HEK293 (cell line): ENCODE data around the gene GALNS.

ENCODE experiments used
- GLI2 ChIP-seq: fragments of 450-650 bp; formaldehyde crosslinking; IDR thresholded peaks from 2 replicates; pipeline ENCODE4; 2017; ENCODE audit warnings: missing biosample characterization, missing genetic modification characterization, low read depth, borderline replicate concordance
- GLIS1 ChIP-seq: fragments of 450-650 bp; formaldehyde crosslinking; IDR thresholded peaks from 2 replicates; pipeline ENCODE4 v1.5.1; 2016; ENCODE audit warnings: missing biosample characterization, missing genetic modification characterization
- MEIS1 ChIP-seq: sonication (generic); formaldehyde crosslinking; IDR thresholded peaks from 2 replicates; pipeline ENCODE4 v1.8.1; 2022; ENCODE audit warnings: missing genetic modification reagents, mild to moderate bottlenecking, borderline replicate concordance
- MYNN ChIP-seq: fragments of 450-650 bp; formaldehyde crosslinking; IDR thresholded peaks from 2 replicates; pipeline ENCODE4 v1.5.1; 2016; ENCODE audit warnings: missing biosample characterization, missing genetic modification characterization, borderline replicate concordance
- MZF1 ChIP-seq: fragments of 450-650 bp; formaldehyde crosslinking; IDR thresholded peaks from 2 replicates; pipeline ENCODE4 v1.5.1; 2017; ENCODE audit warnings: missing biosample characterization, missing genetic modification characterization, borderline replicate concordance
- ZBTB7A ChIP-seq: fragments of 450-650 bp; formaldehyde crosslinking; IDR thresholded peaks from 2 replicates; pipeline ENCODE4 v1.5.1; 2016; ENCODE audit warnings: low read depth, missing biosample characterization, missing genetic modification characterization
- ZFP37 ChIP-seq: fragments of 450-650 bp; formaldehyde crosslinking; IDR thresholded peaks from 2 replicates; pipeline ENCODE4 v1.5.1; 2016; ENCODE audit warnings: missing biosample characterization, missing genetic modification characterization
- ZNF10 ChIP-seq: fragments of 450-650 bp; formaldehyde crosslinking; IDR thresholded peaks from 2 replicates; pipeline ENCODE4 v1.5.1; 2017; ENCODE audit warnings: missing biosample characterization, missing genetic modification characterization
- ZNF2 ChIP-seq: fragments of 450-650 bp; formaldehyde crosslinking; IDR thresholded peaks from 2 replicates; pipeline ENCODE4 v1.5.1; 2016; ENCODE audit warnings: missing biosample characterization, missing genetic modification characterization
- ZNF214 ChIP-seq: fragments of 450-650 bp; formaldehyde crosslinking; IDR thresholded peaks from 2 replicates; pipeline ENCODE4 v1.5.1; 2017; ENCODE audit warnings: missing biosample characterization, mild to moderate bottlenecking, missing genetic modification characterization, borderline replicate concordance
- ZNF248 ChIP-seq: fragments of 450-650 bp; formaldehyde crosslinking; IDR thresholded peaks from 2 replicates; pipeline ENCODE4 v1.5.1; 2017; ENCODE audit warnings: missing biosample characterization, missing genetic modification characterization
- ZNF302 ChIP-seq: fragments of 450-650 bp; formaldehyde crosslinking; IDR thresholded peaks from 2 replicates; pipeline ENCODE4 v1.5.1; 2016; ENCODE audit warnings: missing biosample characterization, missing genetic modification characterization, low read depth
- ZNF548 ChIP-seq: fragments of 450-650 bp; formaldehyde crosslinking; IDR thresholded peaks from 2 replicates; pipeline ENCODE4 v1.5.1; 2016; ENCODE audit warnings: missing biosample characterization, missing genetic modification characterization
- ZNF571 ChIP-seq: fragments of 450-650 bp; formaldehyde crosslinking; IDR thresholded peaks from 2 replicates; pipeline ENCODE4 v1.5.0; 2017; ENCODE audit warnings: missing biosample characterization, missing genetic modification characterization
- ZNF629 ChIP-seq: fragments of 450-650 bp; formaldehyde crosslinking; IDR thresholded peaks from 2 replicates; pipeline ENCODE4 v1.5.1; 2017; ENCODE audit warnings: missing biosample characterization, missing genetic modification characterization
- ZNF660 ChIP-seq: fragments of 450-650 bp; IDR thresholded peaks from 2 replicates; pipeline ENCODE4 v1.5.1; 2018; ENCODE audit warnings: missing biosample characterization, mild to moderate bottlenecking, missing genetic modification characterization
- ZNF837 ChIP-seq: fragments of 450-650 bp; formaldehyde crosslinking; IDR thresholded peaks from 2 replicates; pipeline ENCODE4 v1.5.1; 2016; ENCODE audit warnings: missing biosample characterization, missing genetic modification characterization
- ZSCAN30 ChIP-seq: fragments of 450-650 bp; IDR thresholded peaks from 2 replicates; pipeline ENCODE4 v1.5.1; 2018; ENCODE audit warnings: missing biosample characterization, mild to moderate bottlenecking, missing genetic modification characterization, moderate library complexity
- ZXDB ChIP-seq: fragments of 450-650 bp; formaldehyde crosslinking; IDR thresholded peaks from 2 replicates; pipeline ENCODE4 v1.5.1; 2016; ENCODE audit warnings: missing biosample characterization, missing genetic modification characterization
- TF ChIP-seq, protein P1 (sequence below): fragments of 450-650 bp; formaldehyde crosslinking; optimal IDR thresholded peaks from 2 replicates; pipeline ENCODE3; 2016; ENCODE audit warnings: missing biosample characterization, mild to moderate bottlenecking, missing genetic modification characterization
- TF ChIP-seq, protein P2 (sequence below): fragments of 450-650 bp; formaldehyde crosslinking; IDR thresholded peaks from 2 replicates; pipeline ENCODE4 v1.5.1; 2016; ENCODE audit warnings: missing biosample characterization, missing genetic modification characterization
- TF ChIP-seq, protein P3 (sequence below): fragments of 450-650 bp; formaldehyde crosslinking; IDR thresholded peaks from 2 replicates; pipeline ENCODE4 v1.5.1; 2016; ENCODE audit warnings: missing biosample characterization, missing genetic modification characterization
- TF ChIP-seq, protein P4 (sequence below): fragments of 450-650 bp; formaldehyde crosslinking; IDR thresholded peaks from 2 replicates; pipeline ENCODE4 v1.5.1; 2016; ENCODE audit warnings: missing biosample characterization, missing genetic modification characterization
- TF ChIP-seq, protein P5 (sequence below): fragments of 450-650 bp; formaldehyde crosslinking; IDR thresholded peaks from 2 replicates; pipeline ENCODE4 v1.5.1; 2017; ENCODE audit warnings: missing biosample characterization, missing genetic modification characterization
- TF ChIP-seq, protein P6 (sequence below): fragments of 450-650 bp; formaldehyde crosslinking; IDR thresholded peaks from 2 replicates; pipeline ENCODE4 v1.5.1; 2016; ENCODE audit warnings: missing biosample characterization, missing genetic modification characterization
- TF ChIP-seq, protein P7 (sequence below): fragments of 450-650 bp; formaldehyde crosslinking; IDR thresholded peaks from 2 replicates; pipeline ENCODE4 v1.5.1; 2016; ENCODE audit warnings: missing biosample characterization, missing genetic modification characterization
- TF ChIP-seq, protein P8 (sequence below): fragments of 450-650 bp; formaldehyde crosslinking; IDR thresholded peaks from 2 replicates; pipeline ENCODE4 v1.5.1; 2016; ENCODE audit warnings: missing biosample characterization, missing genetic modification characterization

Gene GALNS

DNA sequence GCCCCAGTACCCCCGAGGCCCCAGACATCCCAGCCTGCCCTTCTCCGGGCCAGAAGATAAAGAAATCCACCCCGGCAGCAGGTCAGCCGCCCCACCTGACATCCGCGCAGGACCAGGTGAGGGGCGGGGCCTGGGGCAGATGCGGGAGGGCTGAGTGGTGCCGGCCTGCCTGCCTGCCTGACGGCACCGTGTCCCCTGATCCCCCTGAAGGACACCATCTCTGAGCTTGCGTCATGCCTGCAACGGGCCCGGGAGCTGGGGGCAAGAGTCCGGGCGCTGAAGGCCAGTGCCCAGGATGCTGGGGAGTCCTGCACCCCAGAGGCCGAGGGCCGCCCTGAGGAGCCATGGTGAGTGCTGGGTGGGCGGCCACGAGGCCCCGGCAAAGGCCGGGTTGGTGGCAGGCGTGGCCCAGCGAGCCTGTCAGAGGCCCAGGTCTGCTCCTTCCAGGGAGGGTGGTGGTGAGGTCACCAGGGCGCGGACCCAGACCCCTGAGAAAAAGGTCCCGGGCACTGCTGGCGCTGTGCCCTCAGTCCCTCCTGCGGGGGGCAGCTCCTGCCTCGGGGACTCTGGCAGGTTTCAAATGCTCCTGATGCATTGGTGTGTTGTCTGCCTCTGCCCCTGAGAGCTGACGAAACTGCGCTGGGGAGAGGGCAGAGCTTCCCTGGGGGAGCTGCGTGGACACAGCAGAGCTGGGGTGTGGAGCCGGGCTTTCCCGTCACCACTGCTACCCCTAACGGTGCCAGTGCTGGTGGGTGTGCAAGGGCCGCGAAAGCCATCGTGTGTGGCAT, 52.0 kb downstream of the GALNS start (continued):
- 0 out of 2 replicates have a peak, but pooled peaks have one; percentile 16 for TF ChIP-seq ZXDB (tag by site-specific recombination)
- TF ChIP-seq, protein P1, sequence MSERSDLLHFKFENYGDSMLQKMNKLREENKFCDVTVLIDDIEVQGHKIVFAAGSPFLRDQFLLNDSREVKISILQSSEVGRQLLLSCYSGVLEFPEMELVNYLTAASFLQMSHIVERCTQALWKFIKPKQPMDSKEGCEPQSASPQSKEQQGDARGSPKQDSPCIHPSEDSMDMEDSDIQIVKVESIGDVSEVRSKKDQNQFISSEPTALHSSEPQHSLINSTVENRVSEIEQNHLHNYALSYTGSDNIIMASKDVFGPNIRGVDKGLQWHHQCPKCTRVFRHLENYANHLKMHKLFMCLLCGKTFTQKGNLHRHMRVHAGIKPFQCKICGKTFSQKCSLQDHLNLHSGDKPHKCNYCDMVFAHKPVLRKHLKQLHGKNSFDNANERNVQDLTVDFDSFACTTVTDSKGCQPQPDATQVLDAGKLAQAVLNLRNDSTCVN (tag by site-specific recombination): peak; percentile 46
- TF ChIP-seq ZNF837 (tag by site-specific recombination): no peak
- no peak for TF ChIP-seq ZNF10 (tag by site-specific recombination)
- no peak for TF ChIP-seq ZNF660 (tag by site-specific recombination)
- TF ChIP-seq ZSCAN30 (tag by site-specific recombination): peak; percentile 56; the same call in 1 of the 2 replicates
- no peak for TF ChIP-seq GLI2 (tag by site-specific recombination)
- TF ChIP-seq, protein P2, sequence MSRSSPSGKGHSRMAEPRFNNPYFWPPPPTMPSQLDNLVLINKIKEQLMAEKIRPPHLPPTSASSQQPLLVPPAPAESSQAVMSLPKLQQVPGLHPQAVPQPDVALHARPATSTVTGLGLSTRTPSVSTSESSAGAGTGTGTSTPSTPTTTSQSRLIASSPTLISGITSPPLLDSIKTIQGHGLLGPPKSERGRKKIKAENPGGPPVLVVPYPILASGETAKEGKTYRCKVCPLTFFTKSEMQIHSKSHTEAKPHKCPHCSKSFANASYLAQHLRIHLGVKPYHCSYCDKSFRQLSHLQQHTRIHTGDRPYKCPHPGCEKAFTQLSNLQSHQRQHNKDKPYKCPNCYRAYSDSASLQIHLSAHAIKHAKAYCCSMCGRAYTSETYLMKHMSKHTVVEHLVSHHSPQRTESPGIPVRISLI (tag by site-specific recombination): no peak
- TF ChIP-seq ZNF2 (tag by site-specific recombination): no peak
- TF ChIP-seq ZNF548 (tag by site-specific recombination): no peak
- TF ChIP-seq, protein P3, sequence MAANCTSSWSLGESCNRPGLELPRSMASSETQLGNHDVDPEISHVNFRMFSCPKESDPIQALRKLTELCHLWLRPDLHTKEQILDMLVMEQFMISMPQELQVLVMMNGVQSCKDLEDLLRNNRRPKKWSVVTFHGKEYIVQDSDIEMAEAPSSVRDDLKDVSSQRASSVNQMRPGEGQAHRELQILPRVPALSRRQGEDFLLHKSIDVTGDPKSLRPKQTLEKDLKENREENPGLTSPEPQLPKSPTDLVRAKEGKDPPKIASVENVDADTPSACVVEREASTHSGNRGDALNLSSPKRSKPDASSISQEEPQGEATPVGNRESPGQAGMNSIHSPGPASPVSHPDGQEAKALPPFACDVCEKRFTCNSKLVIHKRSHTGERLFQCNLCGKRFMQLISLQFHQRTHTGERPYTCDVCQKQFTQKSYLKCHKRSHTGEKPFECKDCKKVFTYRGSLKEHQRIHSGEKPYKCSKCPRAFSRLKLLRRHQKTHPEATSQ (tag by site-specific recombination): no peak
- TF ChIP-seq, protein P4, sequence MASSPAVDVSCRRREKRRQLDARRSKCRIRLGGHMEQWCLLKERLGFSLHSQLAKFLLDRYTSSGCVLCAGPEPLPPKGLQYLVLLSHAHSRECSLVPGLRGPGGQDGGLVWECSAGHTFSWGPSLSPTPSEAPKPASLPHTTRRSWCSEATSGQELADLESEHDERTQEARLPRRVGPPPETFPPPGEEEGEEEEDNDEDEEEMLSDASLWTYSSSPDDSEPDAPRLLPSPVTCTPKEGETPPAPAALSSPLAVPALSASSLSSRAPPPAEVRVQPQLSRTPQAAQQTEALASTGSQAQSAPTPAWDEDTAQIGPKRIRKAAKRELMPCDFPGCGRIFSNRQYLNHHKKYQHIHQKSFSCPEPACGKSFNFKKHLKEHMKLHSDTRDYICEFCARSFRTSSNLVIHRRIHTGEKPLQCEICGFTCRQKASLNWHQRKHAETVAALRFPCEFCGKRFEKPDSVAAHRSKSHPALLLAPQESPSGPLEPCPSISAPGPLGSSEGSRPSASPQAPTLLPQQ (tag by site-specific recombination): no peak
- no peak for TF ChIP-seq MEIS1 (CRISPR knock-in tag)
- TF ChIP-seq MYNN (tag by site-specific recombination): no peak
- no peak for TF ChIP-seq ZNF571 (tag by site-specific recombination)
- TF ChIP-seq, protein P5, sequence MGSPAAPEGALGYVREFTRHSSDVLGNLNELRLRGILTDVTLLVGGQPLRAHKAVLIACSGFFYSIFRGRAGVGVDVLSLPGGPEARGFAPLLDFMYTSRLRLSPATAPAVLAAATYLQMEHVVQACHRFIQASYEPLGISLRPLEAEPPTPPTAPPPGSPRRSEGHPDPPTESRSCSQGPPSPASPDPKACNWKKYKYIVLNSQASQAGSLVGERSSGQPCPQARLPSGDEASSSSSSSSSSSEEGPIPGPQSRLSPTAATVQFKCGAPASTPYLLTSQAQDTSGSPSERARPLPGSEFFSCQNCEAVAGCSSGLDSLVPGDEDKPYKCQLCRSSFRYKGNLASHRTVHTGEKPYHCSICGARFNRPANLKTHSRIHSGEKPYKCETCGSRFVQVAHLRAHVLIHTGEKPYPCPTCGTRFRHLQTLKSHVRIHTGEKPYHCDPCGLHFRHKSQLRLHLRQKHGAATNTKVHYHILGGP (tag by site-specific recombination): no peak
- TF ChIP-seq, protein P6, sequence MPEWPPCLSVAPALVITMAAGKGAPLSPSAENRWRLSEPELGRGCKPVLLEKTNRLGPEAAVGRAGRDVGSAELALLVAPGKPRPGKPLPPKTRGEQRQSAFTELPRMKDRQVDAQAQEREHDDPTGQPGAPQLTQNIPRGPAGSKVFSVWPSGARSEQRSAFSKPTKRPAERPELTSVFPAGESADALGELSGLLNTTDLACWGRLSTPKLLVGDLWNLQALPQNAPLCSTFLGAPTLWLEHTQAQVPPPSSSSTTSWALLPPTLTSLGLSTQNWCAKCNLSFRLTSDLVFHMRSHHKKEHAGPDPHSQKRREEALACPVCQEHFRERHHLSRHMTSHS (tag by site-specific recombination): no peak
- TF ChIP-seq, protein P7, sequence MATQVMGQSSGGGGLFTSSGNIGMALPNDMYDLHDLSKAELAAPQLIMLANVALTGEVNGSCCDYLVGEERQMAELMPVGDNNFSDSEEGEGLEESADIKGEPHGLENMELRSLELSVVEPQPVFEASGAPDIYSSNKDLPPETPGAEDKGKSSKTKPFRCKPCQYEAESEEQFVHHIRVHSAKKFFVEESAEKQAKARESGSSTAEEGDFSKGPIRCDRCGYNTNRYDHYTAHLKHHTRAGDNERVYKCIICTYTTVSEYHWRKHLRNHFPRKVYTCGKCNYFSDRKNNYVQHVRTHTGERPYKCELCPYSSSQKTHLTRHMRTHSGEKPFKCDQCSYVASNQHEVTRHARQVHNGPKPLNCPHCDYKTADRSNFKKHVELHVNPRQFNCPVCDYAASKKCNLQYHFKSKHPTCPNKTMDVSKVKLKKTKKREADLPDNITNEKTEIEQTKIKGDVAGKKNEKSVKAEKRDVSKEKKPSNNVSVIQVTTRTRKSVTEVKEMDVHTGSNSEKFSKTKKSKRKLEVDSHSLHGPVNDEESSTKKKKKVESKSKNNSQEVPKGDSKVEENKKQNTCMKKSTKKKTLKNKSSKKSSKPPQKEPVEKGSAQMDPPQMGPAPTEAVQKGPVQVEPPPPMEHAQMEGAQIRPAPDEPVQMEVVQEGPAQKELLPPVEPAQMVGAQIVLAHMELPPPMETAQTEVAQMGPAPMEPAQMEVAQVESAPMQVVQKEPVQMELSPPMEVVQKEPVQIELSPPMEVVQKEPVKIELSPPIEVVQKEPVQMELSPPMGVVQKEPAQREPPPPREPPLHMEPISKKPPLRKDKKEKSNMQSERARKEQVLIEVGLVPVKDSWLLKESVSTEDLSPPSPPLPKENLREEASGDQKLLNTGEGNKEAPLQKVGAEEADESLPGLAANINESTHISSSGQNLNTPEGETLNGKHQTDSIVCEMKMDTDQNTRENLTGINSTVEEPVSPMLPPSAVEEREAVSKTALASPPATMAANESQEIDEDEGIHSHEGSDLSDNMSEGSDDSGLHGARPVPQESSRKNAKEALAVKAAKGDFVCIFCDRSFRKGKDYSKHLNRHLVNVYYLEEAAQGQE (tag by site-specific recombination): no peak
- TF ChIP-seq MZF1 (tag by site-specific recombination): no peak
- TF ChIP-seq, protein P8, sequence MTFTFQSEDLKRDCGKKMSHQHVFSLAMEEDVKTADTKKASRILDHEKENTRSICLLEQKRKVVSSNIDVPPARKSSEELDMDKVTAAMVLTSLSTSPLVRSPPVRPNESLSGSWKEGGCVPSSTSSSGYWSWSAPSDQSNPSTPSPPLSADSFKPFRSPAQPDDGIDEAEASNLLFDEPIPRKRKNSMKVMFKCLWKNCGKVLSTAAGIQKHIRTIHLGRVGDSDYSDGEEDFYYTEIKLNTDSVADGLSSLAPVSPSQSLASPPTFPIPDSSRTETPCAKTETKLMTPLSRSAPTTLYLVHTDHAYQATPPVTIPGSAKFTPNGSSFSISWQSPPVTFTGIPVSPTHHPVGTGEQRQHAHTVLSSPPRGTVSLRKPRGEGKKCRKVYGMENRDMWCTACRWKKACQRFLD: no peak
- TF ChIP-seq ZBTB7A (tag by site-specific recombination): no peak
- peak; percentile 41; the same call in 1 of the 2 replicates for TF ChIP-seq GLIS1 (tag by site-specific recombination)
- TF ChIP-seq ZNF302 (tag by site-specific recombination): no peak
- no peak for TF ChIP-seq ZNF214 (tag by site-specific recombination)
- TF ChIP-seq ZNF248 (tag by site-specific recombination): no peak
- no peak for TF ChIP-seq ZFP37 (tag by site-specific recombination)
- TF ChIP-seq ZNF629 (tag by site-specific recombination): peak; percentile 31; the same call in 1 of the 2 replicates
